Stromal cell of bone marrow (primary cell): ENCODE data around the gene FAM124A.

ENCODE experiments used
- DNase-seq: peaks from one replicate; pipeline ENCODE4 v3.0.0-alpha.2; 2012; ENCODE audit warnings: low read depth

The FAM124A gene

GRCh38 chr13:51311957-51312520 is 89.8 kb downstream of the FAM124A start:
- no peak for DNase-seq

- no peak for DNase-seq
Observed at GRCh38 chr13:51313619-51314018, 91.4 kb downstream of the FAM124A start.

GRCh38 chr13:51317262-51317661 is 95.1 kb downstream of the FAM124A start:
- peak; percentile 93 for DNase-seq

- no peak for DNase-seq
Observed at GRCh38 chr13:51318015-51318414, 95.8 kb downstream of the FAM124A start.

- no peak for DNase-seq
Observed at GRCh38 chr13:51318876-51319275, 96.7 kb downstream of the FAM124A start.

DNA sequence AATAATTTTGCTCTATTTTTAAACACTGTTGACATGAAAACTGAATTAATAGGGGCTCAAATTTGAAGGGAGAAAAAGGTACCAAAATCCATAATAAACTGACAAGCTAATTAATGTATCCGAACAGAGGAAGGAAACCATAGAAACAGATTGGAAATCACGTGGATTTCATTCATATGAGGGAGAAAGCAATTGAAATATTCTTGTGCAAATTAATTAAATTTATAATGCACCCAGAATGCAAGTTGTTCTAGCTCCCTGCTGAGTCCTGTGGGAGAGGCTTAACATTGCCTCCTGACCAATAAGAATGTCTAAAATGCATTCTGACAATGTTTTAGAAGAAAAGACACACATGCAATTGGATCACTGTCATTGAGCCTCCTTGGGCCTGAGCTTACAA is 99.6 kb downstream of the FAM124A start:
- no peak for DNase-seq

DNA sequence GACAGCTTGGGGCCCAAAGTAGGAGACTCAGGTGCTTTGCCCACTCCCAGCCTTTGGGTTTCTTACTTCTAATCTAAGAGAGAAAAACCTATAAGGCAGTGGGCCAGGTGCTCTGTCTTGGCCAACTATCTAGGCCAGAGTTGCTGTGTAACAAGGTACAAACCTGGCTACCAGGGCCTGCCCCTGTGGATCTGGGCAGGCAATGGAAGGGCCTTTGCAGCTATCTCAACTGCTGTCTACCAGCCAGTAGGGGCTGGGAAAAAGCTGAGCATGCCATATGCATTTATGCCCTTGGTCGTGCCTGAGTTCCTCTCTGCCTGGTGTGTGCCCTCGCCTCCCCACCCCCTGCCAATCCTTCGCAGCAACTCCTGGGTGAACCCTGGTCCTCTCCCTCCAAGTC is 100.6 kb downstream of the FAM124A start:
- DNase-seq = no peak

DNA sequence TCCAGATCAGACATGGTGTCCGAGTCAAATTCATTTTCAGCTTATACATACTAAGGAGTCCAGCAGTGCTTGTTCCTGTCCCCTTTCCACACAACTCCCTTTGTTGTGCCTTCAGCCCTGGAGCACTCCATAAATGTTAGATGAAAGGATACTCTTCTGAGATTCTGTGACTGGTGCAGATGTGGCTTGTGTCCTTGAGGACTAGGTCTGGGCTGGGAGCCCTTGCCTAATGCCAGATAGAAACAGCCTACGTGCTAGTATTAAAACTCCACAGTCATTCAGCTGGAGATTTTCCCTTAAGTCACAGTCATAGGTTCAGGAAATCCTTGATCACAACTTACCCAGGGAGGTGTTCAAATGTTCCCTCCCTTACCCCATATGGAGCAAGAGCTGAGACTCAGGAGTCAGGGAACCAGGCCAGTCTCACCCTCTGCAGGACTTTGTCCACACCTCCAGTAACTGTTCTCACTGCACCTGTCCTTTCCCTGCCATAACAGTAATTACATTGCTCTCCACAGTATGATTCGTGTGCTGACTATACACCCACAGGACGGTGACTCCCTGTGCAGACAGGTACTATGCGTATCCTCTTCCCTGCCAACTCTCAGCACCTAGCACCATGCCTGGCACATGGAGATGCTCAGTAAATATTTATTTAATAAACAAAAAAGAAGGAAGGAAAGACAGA is 101.8 kb downstream of the FAM124A start:
- no peak for DNase-seq

GRCh38 chr13:51324714-51325420 is 102.7 kb downstream of the FAM124A start:
- DNase-seq = no peak

DNA sequence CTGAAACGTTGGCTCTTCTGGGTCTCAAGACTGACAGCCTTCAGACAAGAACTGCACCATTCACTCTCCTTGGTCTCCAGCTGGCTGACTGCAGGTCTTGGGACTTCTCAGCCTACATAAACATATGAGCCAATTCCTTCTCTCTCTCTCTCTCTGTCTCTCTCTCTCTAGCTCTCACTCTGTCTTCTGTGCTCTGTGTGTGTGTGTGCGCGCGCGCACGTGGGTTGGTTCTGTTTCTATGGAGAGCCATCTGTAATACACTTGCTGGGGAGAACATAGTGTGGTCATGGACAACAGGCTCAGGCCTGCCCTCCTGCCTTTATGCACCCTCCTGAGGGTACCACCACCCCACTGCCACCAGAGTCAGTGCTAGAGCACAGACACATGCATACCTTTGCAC is 103.6 kb downstream of the FAM124A start:
- DNase-seq = no peak

- DNase-seq = no peak
Observed at GRCh38 chr13:51326777-51327176, 104.6 kb downstream of the FAM124A start.

DNA sequence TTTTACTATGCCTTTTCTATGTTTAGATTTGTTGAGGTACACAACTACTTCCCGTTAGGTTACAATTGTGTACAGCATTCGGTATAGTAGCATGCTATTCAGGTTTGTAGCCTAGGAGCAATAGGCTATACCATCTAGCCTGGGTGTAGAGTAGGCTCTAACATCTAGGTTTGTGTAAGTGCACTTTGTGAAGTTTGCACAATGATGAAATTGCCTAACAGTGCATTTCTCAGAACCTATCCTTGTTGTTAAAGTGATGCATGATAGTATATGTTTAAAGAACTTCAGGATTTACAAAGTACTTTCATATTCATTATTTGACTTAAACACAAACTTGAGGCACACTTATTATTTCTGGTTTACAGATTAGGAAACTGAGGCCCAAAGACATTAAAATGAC is 105.8 kb downstream of the FAM124A start:
- DNase-seq = no peak

DNA sequence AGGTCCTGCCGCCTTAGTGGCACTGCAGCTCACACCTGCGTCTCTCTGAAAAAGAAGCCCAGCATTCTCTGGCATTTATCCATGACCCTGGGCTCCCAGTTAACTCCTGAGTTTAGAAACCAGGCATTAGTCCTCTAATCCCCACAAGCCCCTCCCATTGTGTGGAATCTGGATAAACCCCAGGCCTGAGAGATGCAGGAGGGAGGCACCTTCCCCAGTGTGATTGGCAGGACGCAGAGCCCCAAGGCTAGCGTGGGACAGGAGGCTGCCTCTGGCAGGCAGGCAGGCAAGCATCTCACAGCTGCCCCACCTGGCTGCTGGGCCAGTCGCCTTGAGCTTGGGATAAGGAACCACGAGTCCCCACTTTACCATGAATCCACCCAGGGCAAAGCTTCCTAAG is 106.3 kb downstream of the FAM124A start:
- no peak for DNase-seq

GRCh38 chr13:51329606-51330005 is 107.4 kb downstream of the FAM124A start:
- DNase-seq = no peak

- peak; percentile 60 for DNase-seq
Observed at GRCh38 chr13:51330791-51331190, 108.6 kb downstream of the FAM124A start.

DNA sequence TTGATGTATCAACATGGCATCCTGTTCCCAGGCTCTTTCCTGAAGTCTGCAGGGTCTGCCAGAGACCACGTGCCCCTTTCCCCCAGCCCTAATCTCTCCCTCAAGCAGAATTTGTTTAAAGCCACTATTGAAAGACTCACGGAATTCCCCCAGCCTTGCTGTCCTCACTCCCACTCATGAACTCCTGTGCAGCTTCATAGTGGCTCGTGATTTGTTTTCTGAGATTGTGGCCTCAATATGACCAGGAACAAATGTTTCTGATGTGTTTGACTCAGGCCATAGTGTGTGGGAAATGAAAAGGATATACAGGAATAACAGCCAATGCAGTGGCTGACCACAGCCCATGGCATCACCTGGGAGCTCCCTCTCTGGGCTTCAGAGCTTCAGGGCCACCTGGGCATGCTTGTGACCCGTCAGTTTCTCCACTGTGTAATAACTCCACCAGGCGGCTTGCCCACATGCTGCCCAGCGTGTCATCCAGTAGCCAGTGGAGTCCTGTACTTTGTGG is 109.2 kb downstream of the FAM124A start:
- no peak for DNase-seq

DNA sequence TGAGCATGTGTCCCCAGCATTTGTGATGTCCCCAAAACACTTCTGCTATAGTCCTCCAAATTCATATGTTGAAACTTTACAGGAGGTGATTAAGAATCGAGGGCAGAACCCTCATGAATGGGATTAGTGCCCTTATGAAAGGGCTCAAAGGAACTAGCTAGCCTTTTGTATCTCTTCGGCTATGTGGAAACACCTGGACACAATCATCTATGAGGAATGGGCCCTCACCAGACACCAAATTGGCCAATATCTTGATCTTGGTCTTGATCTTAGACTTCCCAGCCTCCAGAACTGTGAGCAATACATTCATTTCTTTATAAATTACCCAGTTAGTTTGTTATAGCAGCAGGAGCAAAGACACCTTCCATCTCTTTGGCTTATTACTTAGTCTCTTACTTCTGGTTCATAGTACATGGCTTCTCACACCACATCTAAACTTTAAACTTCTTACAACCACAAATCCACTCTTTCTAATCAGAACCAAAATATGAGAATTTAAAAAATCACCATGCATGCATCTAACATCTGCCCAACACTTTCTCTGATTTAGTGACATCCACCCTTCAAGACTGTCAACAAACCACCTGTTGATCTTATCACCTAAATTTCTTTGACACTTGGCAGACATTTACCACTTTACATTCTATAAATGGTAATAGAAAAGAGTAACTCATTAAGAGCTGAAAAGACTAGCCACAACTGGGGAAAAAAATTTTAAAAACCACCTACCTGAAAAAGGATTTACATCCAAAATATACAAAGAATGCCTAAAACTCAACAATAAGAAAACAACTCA is 110.6 kb downstream of the FAM124A start:
- DNase-seq = no peak

DNA sequence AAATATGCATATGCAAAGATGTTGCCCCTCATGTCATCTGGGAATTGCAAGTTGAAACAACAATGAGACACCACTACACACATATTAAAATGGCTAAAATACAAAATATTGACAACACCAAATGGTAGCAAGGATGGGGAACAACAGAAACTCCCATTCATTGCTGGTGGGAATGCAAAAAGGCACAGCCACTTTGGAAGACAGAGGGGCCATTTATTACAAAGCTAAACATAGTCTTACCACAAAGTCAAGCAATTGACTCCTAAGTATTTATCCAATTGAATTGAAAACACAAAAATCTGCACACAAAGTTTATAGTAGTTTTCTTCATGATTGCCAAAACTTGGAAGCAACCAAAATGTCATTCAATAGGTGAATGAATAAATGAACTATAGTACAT is 111.2 kb downstream of the FAM124A start:
- DNase-seq = no peak

GRCh38 chr13:51333826-51334225 is 111.6 kb downstream of the FAM124A start:
- no peak for DNase-seq
